HepG2 (cell line): ENCODE measurements around the gene CCDC88A. TPM values are rescaled to one million over a fixed set of nuclear protein-coding genes. Genes with fewer than 3 reads are reported as not detected.

Experiments used
- ELF1 ChIP-seq: sonication (generic); formaldehyde crosslinking; IDR thresholded peaks from 2 replicates; pipeline ENCODE4 v1.4.0; 2020; ENCODE audit warnings: missing genetic modification reagents
- FLYWCH1 ChIP-seq: sonication (generic); formaldehyde crosslinking; IDR thresholded peaks from 2 replicates; pipeline ENCODE4 v1.8.1; 2023; ENCODE audit warnings: mild to moderate bottlenecking, missing genetic modification reagents
- FOXO1 ChIP-seq: sonication (generic); formaldehyde crosslinking; IDR thresholded peaks from 2 replicates; pipeline ENCODE4 v1.4.0; 2020; ENCODE audit warnings: missing genetic modification reagents
- HDAC6 ChIP-seq: fragments of 200-600 bp; sonication (generic); IDR thresholded peaks from 2 replicates; pipeline ENCODE4 v1.7.0; 2017; ENCODE audit warnings: mild to moderate bottlenecking, antibody characterized with exemption, low read length, low read depth
- IRX3 ChIP-seq: sonication (generic); formaldehyde crosslinking; IDR thresholded peaks from 2 replicates; pipeline ENCODE4 v1.8.1; 2023; ENCODE audit warnings: mild to moderate bottlenecking, low read depth, missing genetic modification reagents, borderline replicate concordance
- KAT7 ChIP-seq: IDR thresholded peaks from 2 replicates; pipeline ENCODE4 v1.6.1; 2018; ENCODE audit warnings: borderline replicate concordance, missing compliant biosample characterization
- LCORL ChIP-seq, 2 experiments: fragments of 450-650 bp in 1 of 2; sonication (generic) in 1 of 2; formaldehyde crosslinking in 1 of 2; IDR thresholded peaks; 2 replicates each; pipeline versions ENCODE4 v1.5.0 to v1.6.1; 2017 to 2020; ENCODE audit warnings: antibody characterized with exemption in 1 of 2, missing genetic modification reagents in 1 of 2
- PCBP1 ChIP-seq: fragments of 200-400 bp; formaldehyde crosslinking; IDR thresholded peaks from 2 replicates; pipeline ENCODE4 v1.6.1; 2017; ENCODE audit warnings: mild to moderate bottlenecking, low read depth, low read length, borderline replicate concordance
- RAD21 ChIP-seq: fragments of 450-650 bp; formaldehyde crosslinking; IDR thresholded peaks from 2 replicates; pipeline ENCODE4 v1.5.0; 2020; ENCODE audit warnings: mild to moderate bottlenecking
- SIN3B ChIP-seq: fragments of 150-350 bp; IDR thresholded peaks from 2 replicates; pipeline ENCODE4 v1.6.1; 2014; ENCODE audit warnings: low read length
- SRSF1 ChIP-seq: fragments of 200-400 bp; formaldehyde crosslinking; optimal IDR thresholded peaks from 2 replicates; pipeline ENCODE3; 2017; ENCODE audit warnings: mild to moderate bottlenecking, low read depth, low read length, moderate library complexity
- SUZ12 ChIP-seq: fragments of 150-350 bp; IDR thresholded peaks from 2 replicates; pipeline ENCODE4 v1.6.1; 2014; ENCODE audit warnings: low read depth, low read length
- TBX2 ChIP-seq: sonication (generic); formaldehyde crosslinking; IDR thresholded peaks from 2 replicates; pipeline ENCODE4 v1.5.0; 2020; ENCODE audit warnings: missing genetic modification reagents, mild to moderate bottlenecking, borderline replicate concordance
- ZFP36L1 ChIP-seq: sonication (generic); formaldehyde crosslinking; IDR thresholded peaks from 2 replicates; pipeline ENCODE4 v1.8.0; 2022; ENCODE audit warnings: mild to moderate bottlenecking, missing genetic modification reagents, moderate library complexity
- ZNF30 ChIP-seq: sonication (generic); formaldehyde crosslinking; IDR thresholded peaks from 2 replicates; pipeline ENCODE4 v1.5.0; 2020; ENCODE audit warnings: mild to moderate bottlenecking, missing genetic modification reagents
- ZNF430 ChIP-seq: sonication (generic); formaldehyde crosslinking; IDR thresholded peaks from 2 replicates; pipeline ENCODE4 v1.9.0; 2021; ENCODE audit warnings: mild to moderate bottlenecking, missing genetic modification reagents
- ZNF431 ChIP-seq: sonication (generic); formaldehyde crosslinking; IDR thresholded peaks from 2 replicates; pipeline ENCODE4 v1.9.0; 2022; ENCODE audit warnings: missing genetic modification reagents, low read depth, mild to moderate bottlenecking, borderline replicate concordance
- ZNF747 ChIP-seq: sonication (generic); formaldehyde crosslinking; IDR thresholded peaks from 2 replicates; pipeline ENCODE4 v1.8.1; 2023; ENCODE audit warnings: missing genetic modification reagents, mild to moderate bottlenecking, borderline replicate concordance
- polyA plus RNA-seq, 8 experiments: library from polyadenylated mRNA; depleted of rRNA in 3 of 8; stranded (reverse) in 7 of 8; unstranded in 1 of 8; fragments of >200 nt; fragmentation: Illumina TruSeq in 4 of 8; extraction: Trizol in 4 of 8; gene quantifications; 2 replicates each; pipeline versions ENCODE4 v1.2.1 to v1.2.3, GENCODE V29; 2011 to 2016; ENCODE audit warnings: low read depth in 4 of 8, missing spikeins in 1 of 8, mixed read lengths in 1 of 8; ENCODE audit not compliant: insufficient read depth in 1 of 8
- total RNA-seq, 5 experiments: library from RNA; depleted of rRNA; stranded (reverse); fragments of >200 nt; fragmentation: Illumina TruSeq; extraction: Trizol; gene quantifications; 2 replicates each; pipeline ENCODE4 v1.2.3, GENCODE V29; 2016; ENCODE audit warnings: low read depth in 1 of 5
- TF ChIP-seq, protein P1 (sequence below): sonication (generic); formaldehyde crosslinking; IDR thresholded peaks from 2 replicates; pipeline ENCODE4 v1.9.0; 2021; ENCODE audit warnings: missing genetic modification reagents, borderline replicate concordance
- TF ChIP-seq, protein P2 (sequence below): sonication (generic); formaldehyde crosslinking; IDR thresholded peaks from 2 replicates; pipeline ENCODE4 v1.5.0; 2020; ENCODE audit warnings: missing genetic modification reagents
- TF ChIP-seq, protein P3 (sequence below): sonication (generic); formaldehyde crosslinking; IDR thresholded peaks from 2 replicates; pipeline ENCODE4 v1.8.0; 2022; ENCODE audit warnings: low read depth, missing genetic modification reagents
- TF ChIP-seq, protein P4 (sequence below), 2 experiments: IDR thresholded peaks; 2 replicates each; pipeline ENCODE4 v1.6.1; 2011 to 2012; ENCODE audit warnings: low read length in 2 of 2, borderline replicate concordance in 1 of 2, low read depth in 1 of 2, mild to moderate bottlenecking in 1 of 2, moderate library complexity in 1 of 2

Gene CCDC88A
- total and polyA plus RNA-seq, 2 of the 13 experiments (the other 11 are each of a cell fraction or from before 2014, with no cell fraction given), result 43.2 to 84.1 TPM

DNA sequence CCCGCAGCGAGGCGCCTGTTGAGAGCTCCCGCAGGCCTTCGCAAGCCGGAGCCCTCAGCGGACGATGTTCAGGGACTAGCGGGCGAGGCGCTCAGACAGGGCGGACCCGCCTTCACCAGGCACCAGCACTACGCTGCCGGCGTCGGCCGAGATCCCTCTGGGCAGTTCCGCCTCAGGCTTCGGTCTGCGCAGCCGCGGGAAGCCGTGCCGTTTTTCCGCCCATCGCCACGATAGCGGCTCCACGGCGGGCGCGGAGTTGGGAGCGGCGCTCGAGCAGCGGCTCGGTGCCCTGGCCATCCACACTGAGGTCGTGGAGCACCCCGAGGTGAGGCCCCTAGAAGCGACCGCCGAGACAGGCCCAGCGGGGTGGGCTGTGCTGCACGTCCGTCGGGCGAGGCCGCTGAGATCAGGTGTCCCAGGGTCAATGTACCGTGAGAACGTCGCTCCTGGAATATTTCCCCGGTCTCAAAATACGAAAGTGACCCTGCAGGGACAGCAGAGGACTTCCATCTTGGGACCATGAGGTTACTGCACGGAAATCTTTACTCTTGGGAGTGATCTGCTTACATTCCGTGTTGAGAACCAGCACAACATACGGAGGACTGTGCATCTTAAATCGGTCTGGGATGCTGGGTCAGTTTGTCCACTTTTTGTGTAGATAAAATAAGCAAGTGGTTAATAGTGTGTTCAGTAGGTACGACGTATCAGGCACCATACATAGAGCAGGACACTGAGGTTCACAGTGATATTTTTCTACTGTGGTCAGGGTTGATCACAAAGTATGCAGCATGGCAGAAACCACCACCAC lies 137.3 kb downstream of the CCDC88A start (continued):
- TF ChIP-seq, protein P1, sequence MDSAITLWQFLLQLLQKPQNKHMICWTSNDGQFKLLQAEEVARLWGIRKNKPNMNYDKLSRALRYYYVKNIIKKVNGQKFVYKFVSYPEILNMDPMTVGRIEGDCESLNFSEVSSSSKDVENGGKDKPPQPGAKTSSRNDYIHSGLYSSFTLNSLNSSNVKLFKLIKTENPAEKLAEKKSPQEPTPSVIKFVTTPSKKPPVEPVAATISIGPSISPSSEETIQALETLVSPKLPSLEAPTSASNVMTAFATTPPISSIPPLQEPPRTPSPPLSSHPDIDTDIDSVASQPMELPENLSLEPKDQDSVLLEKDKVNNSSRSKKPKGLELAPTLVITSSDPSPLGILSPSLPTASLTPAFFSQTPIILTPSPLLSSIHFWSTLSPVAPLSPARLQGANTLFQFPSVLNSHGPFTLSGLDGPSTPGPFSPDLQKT (CRISPR knock-in tag), result no peak
- peak; percentile 81; the same call in 1 of the 2 replicates for TF ChIP-seq TBX2 (CRISPR knock-in tag)
- TF ChIP-seq ZNF430 (CRISPR knock-in tag), result peak; percentile 86; the same call in 1 of the 2 replicates
- TF ChIP-seq PCBP1, result no peak
- peak; percentile 94 for TF ChIP-seq ELF1 (CRISPR knock-in tag)
- TF ChIP-seq ZNF30, result peak; percentile 81
- TF ChIP-seq SIN3B, result no peak
- peak; percentile 96 for TF ChIP-seq KAT7
- TF ChIP-seq FLYWCH1, result 0 out of 2 replicates have a peak, but pooled peaks have one; percentile 29
- TF ChIP-seq, protein P2, sequence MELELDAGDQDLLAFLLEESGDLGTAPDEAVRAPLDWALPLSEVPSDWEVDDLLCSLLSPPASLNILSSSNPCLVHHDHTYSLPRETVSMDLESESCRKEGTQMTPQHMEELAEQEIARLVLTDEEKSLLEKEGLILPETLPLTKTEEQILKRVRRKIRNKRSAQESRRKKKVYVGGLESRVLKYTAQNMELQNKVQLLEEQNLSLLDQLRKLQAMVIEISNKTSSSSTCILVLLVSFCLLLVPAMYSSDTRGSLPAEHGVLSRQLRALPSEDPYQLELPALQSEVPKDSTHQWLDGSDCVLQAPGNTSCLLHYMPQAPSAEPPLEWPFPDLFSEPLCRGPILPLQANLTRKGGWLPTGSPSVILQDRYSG (CRISPR knock-in tag), result no peak
- TF ChIP-seq, protein P3, sequence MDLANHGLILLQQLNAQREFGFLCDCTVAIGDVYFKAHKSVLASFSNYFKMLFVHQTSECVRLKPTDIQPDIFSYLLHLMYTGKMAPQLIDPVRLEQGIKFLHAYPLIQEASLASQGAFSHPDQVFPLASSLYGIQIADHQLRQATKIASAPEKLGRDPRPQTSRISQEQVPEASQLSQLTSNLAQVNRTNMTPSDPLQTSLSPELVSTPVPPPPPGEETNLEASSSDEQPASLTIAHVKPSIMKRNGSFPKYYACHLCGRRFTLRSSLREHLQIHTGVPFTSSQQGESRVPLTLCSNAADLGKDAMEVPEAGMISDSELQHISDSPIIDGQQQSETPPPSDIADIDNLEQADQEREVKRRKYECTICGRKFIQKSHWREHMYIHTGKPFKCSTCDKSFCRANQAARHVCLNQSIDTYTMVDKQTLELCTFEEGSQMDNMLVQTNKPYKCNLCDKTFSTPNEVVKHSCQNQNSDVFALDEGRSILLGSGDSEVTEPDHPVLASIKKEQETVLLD (CRISPR knock-in tag), result peak; percentile 43; the same call in 1 of the 2 replicates
- TF ChIP-seq ZFP36L1 (CRISPR knock-in tag), result 0 out of 2 replicates have a peak, but pooled peaks have one; percentile 73
- TF ChIP-seq, protein P4, sequence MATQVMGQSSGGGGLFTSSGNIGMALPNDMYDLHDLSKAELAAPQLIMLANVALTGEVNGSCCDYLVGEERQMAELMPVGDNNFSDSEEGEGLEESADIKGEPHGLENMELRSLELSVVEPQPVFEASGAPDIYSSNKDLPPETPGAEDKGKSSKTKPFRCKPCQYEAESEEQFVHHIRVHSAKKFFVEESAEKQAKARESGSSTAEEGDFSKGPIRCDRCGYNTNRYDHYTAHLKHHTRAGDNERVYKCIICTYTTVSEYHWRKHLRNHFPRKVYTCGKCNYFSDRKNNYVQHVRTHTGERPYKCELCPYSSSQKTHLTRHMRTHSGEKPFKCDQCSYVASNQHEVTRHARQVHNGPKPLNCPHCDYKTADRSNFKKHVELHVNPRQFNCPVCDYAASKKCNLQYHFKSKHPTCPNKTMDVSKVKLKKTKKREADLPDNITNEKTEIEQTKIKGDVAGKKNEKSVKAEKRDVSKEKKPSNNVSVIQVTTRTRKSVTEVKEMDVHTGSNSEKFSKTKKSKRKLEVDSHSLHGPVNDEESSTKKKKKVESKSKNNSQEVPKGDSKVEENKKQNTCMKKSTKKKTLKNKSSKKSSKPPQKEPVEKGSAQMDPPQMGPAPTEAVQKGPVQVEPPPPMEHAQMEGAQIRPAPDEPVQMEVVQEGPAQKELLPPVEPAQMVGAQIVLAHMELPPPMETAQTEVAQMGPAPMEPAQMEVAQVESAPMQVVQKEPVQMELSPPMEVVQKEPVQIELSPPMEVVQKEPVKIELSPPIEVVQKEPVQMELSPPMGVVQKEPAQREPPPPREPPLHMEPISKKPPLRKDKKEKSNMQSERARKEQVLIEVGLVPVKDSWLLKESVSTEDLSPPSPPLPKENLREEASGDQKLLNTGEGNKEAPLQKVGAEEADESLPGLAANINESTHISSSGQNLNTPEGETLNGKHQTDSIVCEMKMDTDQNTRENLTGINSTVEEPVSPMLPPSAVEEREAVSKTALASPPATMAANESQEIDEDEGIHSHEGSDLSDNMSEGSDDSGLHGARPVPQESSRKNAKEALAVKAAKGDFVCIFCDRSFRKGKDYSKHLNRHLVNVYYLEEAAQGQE (IDR thresholded peaks at IDR 0.05; ENCODE audit: borderline replicate concordance in 1 of 2, low read depth in 1 of 2, low read length in 2 of 2), result peak in 1 of 2 experiments; percentile 56; a peak in 1 of 4 replicates
- TF ChIP-seq LCORL (IDR thresholded peaks at IDR 0.05), result no peak
- TF ChIP-seq LCORL (CRISPR knock-in tag; IDR thresholded peaks at IDR 0.05), result peak; percentile 76; the same call in 1 of the 2 replicates
- peak; percentile 95 for TF ChIP-seq IRX3
- no peak for TF ChIP-seq HDAC6
- no peak; the same call in 1 of the 2 replicates for TF ChIP-seq ZNF747 (CRISPR knock-in tag)
- TF ChIP-seq SUZ12, result no peak
- TF ChIP-seq ZNF431 (CRISPR knock-in tag), result peak; percentile 19; the same call in 1 of the 2 replicates
- TF ChIP-seq SRSF1, result peak; percentile 94
- TF ChIP-seq FOXO1 (CRISPR knock-in tag), result peak; percentile 86
- TF ChIP-seq RAD21 (CRISPR knock-in tag), result peak; percentile 70
